Stimulated activated naive B cell treated with anti-CD40 and anti-IgM and Interleukin-4, amounts not matched to agents 10 μg/mL and 1 μg/mL and 100 μg/mL, for 72 hours (primary cell): ENCODE results near the gene APOL5.

ENCODE experiments used
- ATAC-seq, 2 donors: fragments of 150-1000 bp; cut with Tn5 transposase; replicated peaks; 2 replicates each; pipeline ENCODE4 v1.10.0; 2021; ENCODE audit warnings: moderate library complexity in 1 of 2
- DNase-seq: peaks from one replicate; pipeline ENCODE4 v3.0.0; 2021
- H3K27ac Mint-ChIP-seq: one replicate; pipeline ENCODE4 v1.8.0; 2022; ENCODE audit warnings: mild to moderate bottlenecking, mixed read lengths
- H3K27me3 Mint-ChIP-seq, 2 donors: one replicate each; pipeline ENCODE4 v1.8.0; 2022; ENCODE audit warnings: mixed read lengths in 2 of 2
- H3K36me3 Mint-ChIP-seq, 2 donors: one replicate each; pipeline ENCODE4 v1.8.0; 2022; ENCODE audit warnings: mixed read lengths in 2 of 2, mild to moderate bottlenecking in 1 of 2
- H3K4me1 Mint-ChIP-seq, 2 donors: one replicate each; pipeline ENCODE4 v1.8.0; 2022; ENCODE audit warnings: mixed read lengths in 2 of 2, mild to moderate bottlenecking in 1 of 2
- H3K4me3 Mint-ChIP-seq, 2 donors: one replicate each; pipeline ENCODE4 v1.8.0; 2022; ENCODE audit warnings: mild to moderate bottlenecking in 2 of 2, mixed read lengths in 2 of 2, moderate library complexity in 1 of 2
- H3K9me3 Mint-ChIP-seq, 2 donors: one replicate each; pipeline ENCODE4 v1.8.0; 2022; ENCODE audit warnings: mixed read lengths in 2 of 2, mild to moderate bottlenecking in 1 of 2

APOL5 gene

GRCh38 chr22:35739076-35739930 is 21.6 kb downstream of the APOL5 start:
- no peaks in the 10 kb centered on the region for H3K9me3 Mint-ChIP-seq
- ATAC-seq (no peak), DNase-seq (no peak)
- peak overlapping the region; percentile 15 for H3K27ac Mint-ChIP-seq
- no peaks in the 10 kb centered on the region for H3K36me3 Mint-ChIP-seq
- H3K27me3 Mint-ChIP-seq, result peaks cover 68 to 82% of the 10 kb centered on the region in 2 donors
- no peak overlapping the region for H3K4me3 Mint-ChIP-seq
- H3K4me1 Mint-ChIP-seq, result peaks cover 1 to 4% of the 10 kb centered on the region in 2 donors

DNA sequence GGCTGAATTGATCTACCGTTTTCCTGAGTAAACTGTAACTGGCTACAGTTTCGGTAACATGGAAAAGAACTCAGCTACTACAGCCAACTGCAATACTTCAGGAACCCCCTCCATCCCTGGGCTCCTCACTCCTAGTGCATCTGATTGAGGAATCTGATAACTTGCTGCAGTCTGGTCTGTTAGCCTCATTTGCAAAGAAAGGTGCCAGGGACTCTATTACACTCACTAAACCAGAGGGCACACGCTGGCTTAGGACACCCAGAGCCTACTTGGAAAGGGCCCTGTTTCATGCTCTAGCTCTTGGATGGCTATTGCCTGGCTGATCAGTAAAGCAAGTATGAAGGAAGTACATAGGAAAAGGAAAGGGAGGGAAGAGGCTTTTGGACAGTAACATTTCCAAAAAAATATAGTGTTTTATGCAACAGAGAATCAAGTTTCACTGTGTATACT is 22.3 kb downstream of the APOL5 start:
- DNase-seq (no peak), ATAC-seq (no peak)
- no peaks in the 10 kb centered on the region for H3K36me3 Mint-ChIP-seq
- peaks cover 5 to 10% of the 10 kb centered on the region in 2 donors for H3K4me1 Mint-ChIP-seq
- no peaks in the 10 kb centered on the region for H3K9me3 Mint-ChIP-seq
- H3K4me3 Mint-ChIP-seq, result no peak overlapping the region
- no peak overlapping the region for H3K27ac Mint-ChIP-seq
- H3K27me3 Mint-ChIP-seq, result peaks cover 74 to 89% of the 10 kb centered on the region in 2 donors

- ATAC-seq, result no peak
- H3K4me3 Mint-ChIP-seq, result no peak overlapping the region
Measured at GRCh38 chr22:35740616-35741015, 22.9 kb downstream of the APOL5 start.

DNA sequence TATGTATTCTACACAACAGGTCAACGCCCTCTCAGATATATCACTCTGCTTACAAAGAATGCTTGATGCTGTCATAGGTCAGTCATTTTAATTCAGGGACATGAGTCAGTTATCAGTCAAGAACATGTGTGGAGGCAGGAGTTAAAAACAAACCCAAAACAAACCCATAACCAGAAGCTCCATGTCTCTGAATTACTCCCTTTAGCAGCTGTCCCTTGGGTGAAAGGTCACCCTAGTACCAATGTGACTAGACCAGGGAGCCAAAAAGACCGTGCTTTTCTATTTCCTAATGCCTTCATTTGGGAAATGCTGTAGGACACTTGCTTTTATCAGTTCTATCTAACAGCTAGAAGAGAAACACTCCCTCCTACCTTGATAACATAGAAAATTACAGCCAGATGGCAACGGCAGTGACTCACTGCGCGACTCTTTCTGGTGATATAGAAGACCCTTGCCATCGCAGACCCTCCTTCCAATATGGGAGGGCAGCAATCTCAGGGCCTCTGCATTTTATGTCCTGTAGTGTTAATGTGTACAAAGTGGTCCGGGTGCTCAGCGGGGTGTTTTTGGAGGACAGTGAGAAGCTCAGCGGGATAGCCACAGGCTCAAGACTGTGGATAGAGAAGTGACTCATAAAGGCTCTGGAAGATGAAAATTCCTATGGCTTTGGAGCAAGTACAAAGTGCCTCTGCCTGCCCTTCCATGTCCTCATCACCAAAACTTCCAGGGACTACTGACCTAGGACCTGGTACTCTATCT is 24.8 kb downstream of the APOL5 start:
- ATAC-seq, result peak in 1 of 2 donors; percentile 29
- no peak overlapping the region for H3K4me3 Mint-ChIP-seq
- H3K27ac Mint-ChIP-seq, result no peak overlapping the region
- H3K27me3 Mint-ChIP-seq, result peaks cover 79 to 91% of the 10 kb centered on the region in 2 donors
- H3K9me3 Mint-ChIP-seq, result no peaks in the 10 kb centered on the region
- no peaks in the 10 kb centered on the region for H3K36me3 Mint-ChIP-seq
- DNase-seq, result no peak
- H3K4me1 Mint-ChIP-seq, result peaks cover 5 to 12% of the 10 kb centered on the region in 2 donors

More at GRCh38 chr22:35740616-35741015, 22.9 kb downstream of the APOL5 start:
- Mint-ChIP-seq H3K27me3 (peaks cover 76 to 91% of the 10 kb centered on the region in 2 donors), H3K4me1 (peaks cover 5 to 12% of the 10 kb centered on the region in 2 donors), H3K27ac (no peak overlapping the region), H3K9me3 (no peaks in the 10 kb centered on the region), H3K36me3 (no peaks in the 10 kb centered on the region)
- DNase-seq, result no peak

GRCh38 chr22:35743326-35743860 is 25.7 kb downstream of the APOL5 start:
- H3K4me1 Mint-ChIP-seq, result peaks cover 5 to 12% of the 10 kb centered on the region in 2 donors
- H3K4me3 Mint-ChIP-seq, result no peak overlapping the region
- peaks cover 70 to 87% of the 10 kb centered on the region in 2 donors for H3K27me3 Mint-ChIP-seq
- H3K36me3 Mint-ChIP-seq, result no peaks in the 10 kb centered on the region
- H3K9me3 Mint-ChIP-seq, result no peaks in the 10 kb centered on the region
- ATAC-seq (no peak), DNase-seq (no peak)
- no peak overlapping the region for H3K27ac Mint-ChIP-seq

- ATAC-seq (no peak), DNase-seq (no peak)
- H3K9me3 Mint-ChIP-seq, result no peaks in the 10 kb centered on the region
- H3K36me3 Mint-ChIP-seq, result no peaks in the 10 kb centered on the region
- H3K4me1 Mint-ChIP-seq, result peaks cover 18 to 39% of the 10 kb centered on the region in 2 donors
- H3K4me3 Mint-ChIP-seq, result no peak overlapping the region
- H3K27me3 Mint-ChIP-seq, result peaks cover 65 to 79% of the 10 kb centered on the region in 2 donors
- no peak overlapping the region for H3K27ac Mint-ChIP-seq
Measured at GRCh38 chr22:35746248-35746647, 28.6 kb downstream of the APOL5 start.

- ATAC-seq, result no peak
- H3K27ac Mint-ChIP-seq, result no peak overlapping the region
- H3K4me1 Mint-ChIP-seq, result peaks cover 22 to 45% of the 10 kb centered on the region in 2 donors
Measured at GRCh38 chr22:35746946-35747703, 29.5 kb downstream of the APOL5 start.

GRCh38 chr22:35749808-35750207 is 32.1 kb downstream of the APOL5 start:
- peak; percentile 99 for ATAC-seq
- peaks cover 23 to 46% of the 10 kb centered on the region in 2 donors for H3K4me1 Mint-ChIP-seq
- H3K36me3 Mint-ChIP-seq, result no peaks in the 10 kb centered on the region
- no peak overlapping the region for H3K27ac Mint-ChIP-seq
- DNase-seq, result peak; percentile 77
- no peaks in the 10 kb centered on the region for H3K9me3 Mint-ChIP-seq
- peak overlapping the region in 1 of 2 donors; percentile 0 for H3K4me3 Mint-ChIP-seq
- H3K27me3 Mint-ChIP-seq, result peaks cover 61 to 74% of the 10 kb centered on the region in 2 donors

More at GRCh38 chr22:35746946-35747703, 29.5 kb downstream of the APOL5 start:
- peaks cover 67 to 80% of the 10 kb centered on the region in 2 donors for H3K27me3 Mint-ChIP-seq
- H3K36me3 Mint-ChIP-seq, result no peaks in the 10 kb centered on the region
- H3K9me3 Mint-ChIP-seq, result no peaks in the 10 kb centered on the region
- no peak for DNase-seq
- no peak overlapping the region for H3K4me3 Mint-ChIP-seq

GRCh38 chr22:35752006-35752862 is 34.6 kb downstream of the APOL5 start:
- Mint-ChIP-seq H3K36me3 (no peaks in the 10 kb centered on the region), H3K4me1 (peaks cover 23 to 42% of the 10 kb centered on the region in 2 donors), H3K9me3 (no peaks in the 10 kb centered on the region), H3K27ac (no peak overlapping the region), H3K27me3 (peaks cover 59 to 76% of the 10 kb centered on the region in 2 donors), H3K4me3 (peak overlapping the region in 1 of 2 donors; percentile 35)
- ATAC-seq (peak; percentile 17 to 31), DNase-seq (no peak)

- no peaks in the 10 kb centered on the region for H3K36me3 Mint-ChIP-seq
- H3K4me1 Mint-ChIP-seq, result peaks cover 23 to 42% of the 10 kb centered on the region in 2 donors
- H3K27me3 Mint-ChIP-seq, result peaks cover 56 to 70% of the 10 kb centered on the region in 2 donors
- ATAC-seq (no peak), DNase-seq (no peak)
- no peak overlapping the region for H3K27ac Mint-ChIP-seq
- no peaks in the 10 kb centered on the region for H3K9me3 Mint-ChIP-seq
- H3K4me3 Mint-ChIP-seq, result no peak overlapping the region
Measured at GRCh38 chr22:35752863-35753189, 35.2 kb downstream of the APOL5 start.

GRCh38 chr22:35754761-35755160 is 37.1 kb downstream of the APOL5 start:
- H3K4me1 Mint-ChIP-seq, result peaks cover 16 to 31% of the 10 kb centered on the region in 2 donors
- no peak overlapping the region for H3K27ac Mint-ChIP-seq
- ATAC-seq (no peak), DNase-seq (no peak)
- H3K9me3 Mint-ChIP-seq, result no peaks in the 10 kb centered on the region
- H3K4me3 Mint-ChIP-seq, result no peak overlapping the region
- H3K27me3 Mint-ChIP-seq, result peaks cover 58 to 75% of the 10 kb centered on the region in 2 donors
- no peaks in the 10 kb centered on the region for H3K36me3 Mint-ChIP-seq

- Mint-ChIP-seq H3K4me3 (no peak overlapping the region), H3K36me3 (no peaks in the 10 kb centered on the region), H3K27ac (no peak overlapping the region), H3K9me3 (no peaks in the 10 kb centered on the region), H3K27me3 (peaks cover 48 to 77% of the 10 kb centered on the region in 2 donors), H3K4me1 (peaks cover 10 to 13% of the 10 kb centered on the region in 2 donors)
- no peak for ATAC-seq
- no peak for DNase-seq
Measured at GRCh38 chr22:35756722-35757121, 39.0 kb downstream of the APOL5 start.

GRCh38 chr22:35758394-35758793 is 40.7 kb downstream of the APOL5 start:
- ATAC-seq (no peak), DNase-seq (no peak)
- Mint-ChIP-seq H3K27ac (no peak overlapping the region), H3K4me3 (no peak overlapping the region), H3K27me3 (peaks cover 36 to 67% of the 10 kb centered on the region in 2 donors), H3K36me3 (no peaks in the 10 kb centered on the region), H3K9me3 (no peaks in the 10 kb centered on the region), H3K4me1 (no peaks in the 10 kb centered on the region)
